Astrocyte of the cerebellum (primary cell): ENCODE data around the gene ATXN7L1.

ENCODE experiments used
- DNase-seq: peaks from one replicate; pipeline ENCODE4 v3.0.0-alpha.2; 2011; ENCODE audit warnings: low read depth
- H3K4me3 ChIP-seq: 2 replicates; pipeline ENCODE4 v1.5.1; 2011; ENCODE audit warnings: mild to moderate bottlenecking, low read depth, low read length, moderate library complexity
- CTCF ChIP-seq: IDR thresholded peaks from 2 replicates; pipeline ENCODE4 v1.5.1; 2012; ENCODE audit warnings: low read length, low read depth, moderate library complexity, mild to moderate bottlenecking; ENCODE audit errors: missing control alignments
- in situ Hi-C: cut with HindIII; loops from 2 replicates; pipeline ENCODE4 v1.10.0; 2017; ENCODE audit warnings: low sequenced_read_pairs

The ATXN7L1 gene

DNA sequence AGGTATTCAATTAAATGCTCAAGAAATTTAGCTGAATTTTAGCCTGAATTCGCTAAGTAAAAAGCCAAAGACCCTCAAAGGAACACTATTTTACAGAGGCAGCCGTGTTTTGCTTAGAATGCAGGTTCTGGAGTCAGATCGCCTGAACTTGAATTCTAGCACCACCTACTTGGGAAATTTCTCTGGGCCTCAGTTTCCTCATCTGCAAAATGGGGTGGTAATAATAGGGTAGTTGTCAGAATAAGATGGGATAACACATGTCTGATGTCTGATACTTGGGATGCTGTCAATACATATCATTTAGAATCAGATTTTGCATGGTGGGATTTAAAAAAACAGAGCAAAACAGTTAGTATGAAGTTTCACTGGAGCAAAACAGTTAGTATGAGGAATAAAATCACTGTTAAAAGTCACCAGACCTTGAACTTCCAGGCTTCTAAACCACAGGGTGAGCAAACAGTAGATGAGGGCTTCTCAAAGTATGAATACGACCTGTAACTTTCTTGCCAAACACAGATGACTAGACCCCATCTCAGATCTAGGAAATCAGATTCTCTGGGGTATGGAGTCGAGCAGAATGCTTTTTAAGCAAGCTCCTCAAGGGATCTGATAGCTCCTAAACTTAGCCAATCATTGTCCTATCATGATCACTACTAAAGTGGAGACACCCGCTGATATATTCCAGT is 75.4 kb downstream of the ATXN7L1 start:
- TF ChIP-seq CTCF, result no peak

GRCh38 chr7:105800442-105800841 is 76.0 kb downstream of the ATXN7L1 start:
- no peak overlapping the region for H3K4me3 ChIP-seq
- DNase-seq, result no peak
- in situ Hi-C loops, result no loop called here
- no peak for TF ChIP-seq CTCF

More for the DNA sequence above, 75.4 kb downstream of the ATXN7L1 start:
- no peak overlapping the region for H3K4me3 ChIP-seq
- in situ Hi-C loops, result no loop called here
- no peak for DNase-seq

DNA sequence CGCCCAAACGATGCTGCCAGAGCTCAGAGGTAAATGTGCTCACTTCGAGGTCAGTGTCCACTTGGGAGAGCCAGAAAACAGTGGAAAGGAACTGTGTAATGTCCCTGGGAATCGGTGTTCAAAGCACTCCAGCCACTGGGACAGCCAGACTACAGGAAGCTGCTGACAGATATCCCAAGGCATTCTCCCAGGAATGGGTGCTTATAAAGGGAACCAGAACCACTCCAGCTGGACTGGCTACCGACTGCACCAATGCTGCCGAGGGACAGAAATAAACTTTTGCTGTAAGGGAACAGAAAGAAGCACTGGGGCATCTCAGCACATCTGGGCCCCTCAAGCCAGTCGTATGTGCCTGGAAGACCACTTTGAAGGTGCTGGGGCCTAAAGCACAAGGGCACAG is 76.7 kb downstream of the ATXN7L1 start:
- TF ChIP-seq CTCF, result no peak
- no peak overlapping the region for H3K4me3 ChIP-seq
- in situ Hi-C loops, result no loop called here
- DNase-seq, result no peak

DNA sequence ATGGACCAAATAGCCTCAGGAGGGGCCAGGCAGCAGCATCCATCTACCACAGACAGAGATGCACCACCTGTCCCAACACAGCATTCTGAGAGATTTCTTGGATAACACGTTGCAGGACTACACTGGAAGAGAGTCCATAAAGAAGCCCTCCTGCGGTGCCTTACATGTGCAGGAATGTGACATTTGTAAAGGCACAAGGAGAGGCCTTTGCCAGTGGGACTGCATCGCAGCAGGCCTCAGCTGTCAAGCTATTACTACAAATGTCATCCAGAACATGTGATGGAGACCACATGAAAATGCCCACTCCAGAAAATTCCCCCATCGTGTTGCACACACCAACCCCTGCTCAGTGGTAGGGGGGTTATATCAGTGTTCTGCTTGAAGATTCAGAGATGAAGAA is 77.4 kb downstream of the ATXN7L1 start:
- no peak for DNase-seq
- no peak for TF ChIP-seq CTCF
- in situ Hi-C loops, result no loop called here
- H3K4me3 ChIP-seq, result no peak overlapping the region

DNA sequence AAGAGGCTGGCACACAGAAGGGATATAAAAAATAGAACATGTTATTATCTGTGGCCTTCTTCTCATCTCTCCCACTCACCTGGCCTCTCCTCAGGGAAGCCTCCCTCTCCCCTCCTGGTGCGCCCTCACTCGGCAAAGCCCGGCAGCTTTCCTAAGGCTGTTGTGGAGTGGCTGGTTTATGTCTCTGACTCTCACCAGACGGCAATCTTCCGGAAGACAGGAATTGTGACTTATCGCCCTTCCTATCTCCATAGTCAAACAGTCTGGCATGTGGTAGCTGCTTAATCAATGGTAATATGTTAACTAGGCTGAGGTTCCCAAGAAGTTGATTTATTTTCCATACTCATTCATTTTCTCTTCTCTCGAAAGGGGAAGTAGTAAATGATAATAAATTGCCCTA is 78.7 kb downstream of the ATXN7L1 start:
- in situ Hi-C loops, result no loop called here
- no peak overlapping the region for H3K4me3 ChIP-seq
- TF ChIP-seq CTCF, result no peak
- DNase-seq, result no peak

GRCh38 chr7:105796365-105796764 is 80.0 kb downstream of the ATXN7L1 start:
- in situ Hi-C loops, result no loop called here
- TF ChIP-seq CTCF, result no peak
- no peak overlapping the region for H3K4me3 ChIP-seq
- no peak for DNase-seq
